Small intestine (tissue), 7 donors: Measurements from ENCODE around the gene MPPED2. TPM values are rescaled to one million over a fixed set of nuclear protein-coding genes. Genes with fewer than 3 reads are reported as not detected.

Experiments
- DNase-seq, 2 donors: peaks; one replicate each; pipeline versions ENCODE4 v3.0.0 to v3.0.0-alpha.2; 2013
- FAIRE-seq: peaks from 2 replicates; lab custom pipeline; 2012; peaks lifted over from hg19 to GRCh38; lab: Jason Lieb, UNC
- H3K27ac ChIP-seq, 3 donors: one replicate each; pipeline ENCODE4 v1.5.1; 2013; ENCODE audit warnings: low read length in 2 of 3, mild to moderate bottlenecking in 2 of 3, control low read depth in 1 of 3, inconsistent platforms in 1 of 3, low read depth in 1 of 3, moderate library complexity in 1 of 3
- H3K27me3 ChIP-seq, 3 donors: one replicate each; pipeline ENCODE4 v1.6.1; 2013; ENCODE audit warnings: low read length in 3 of 3, inconsistent platforms in 1 of 3; ENCODE audit not compliant: control insufficient read depth in 3 of 3, insufficient read depth in 3 of 3
- H3K36me3 ChIP-seq, 3 donors: one replicate each; pipeline ENCODE4 v1.6.1; 2013; ENCODE audit warnings: low read length in 3 of 3, inconsistent platforms in 1 of 3, low read depth in 1 of 3, mild to moderate bottlenecking in 1 of 3, moderate library complexity in 1 of 3; ENCODE audit not compliant: control insufficient read depth in 3 of 3, insufficient read depth in 2 of 3
- H3K4me1 ChIP-seq, 3 donors: one replicate each; pipeline ENCODE4 v1.6.1; 2013; ENCODE audit warnings: low read length in 2 of 3, inconsistent platforms in 1 of 3, low read depth in 1 of 3, mild to moderate bottlenecking in 1 of 3, moderate library complexity in 1 of 3; ENCODE audit not compliant: control insufficient read depth in 3 of 3, insufficient read depth in 2 of 3
- H3K4me3 ChIP-seq, 3 donors: one replicate each; pipeline ENCODE4 v1.5.1; 2013; ENCODE audit warnings: low read length in 3 of 3, control low read depth in 1 of 3, inconsistent platforms in 1 of 3, low read depth in 1 of 3, mild to moderate bottlenecking in 1 of 3, moderate library complexity in 1 of 3
- H3K9me3 ChIP-seq, 2 donors: one replicate each; pipeline ENCODE4 v1.6.1; 2013; ENCODE audit warnings: low read depth in 1 of 2, low read length in 1 of 2; ENCODE audit not compliant: control insufficient read depth in 2 of 2, insufficient read depth in 1 of 2
- WGBS, 3 donors: extraction: QIAGEN DNeasy Blood & Tissue Kit; methylation state at CpG; one replicate each; pipeline ENCODE4 v1.1.7; 2013; 5-methylcytosine and 5-hydroxymethylcytosine counted together
- polyA plus RNA-seq, 4 donors: library from polyadenylated mRNA; stranded (reverse) in 3 of 4; unstranded in 1 of 4; fragments of 200-250 nt in 3 of 4; fragments of 120-200 nt in 1 of 4; gene quantifications; one replicate each; pipeline versions ENCODE4 v1.2.1 to v1.2.3, GENCODE V29; 2013
- donor health status: healthy with polysubstance abuse.
- donor health status: control.
- donor health status: control.
- donor health status: Bipolar disorder and iron deficiency.
- donor health status: healthy.

Gene MPPED2
- polyA plus RNA-seq, 4 donors = 0.84 to 1.1 TPM; not detected in 2

GRCh38 chr11:30422447-30423278 lies 163.5 kb downstream of the MPPED2 start:
- Histone ChIP-seq H3K4me1 (no peaks in the 10 kb centered on the region), H3K9me3 (no peaks in the 10 kb centered on the region), H3K27me3 (no peaks in the 10 kb centered on the region), H3K4me3 (no peak overlapping the region), H3K36me3 (no peaks in the 10 kb centered on the region), H3K27ac (no peak overlapping the region)
- WGBS, 3 donors = 10 to 35% (median 30%) methylated on average over 5 of the region's 5 CpGs
- no peak for FAIRE-seq
- peak in 1 of 2 donors; percentile 2 for DNase-seq

GRCh38 chr11:30420233-30420787 lies 165.8 kb downstream of the MPPED2 start:
- no peak for FAIRE-seq

GRCh38 chr11:30414806-30415205 lies 171.3 kb downstream of the MPPED2 start:
- DNase-seq (no peak), FAIRE-seq (no peak)
- WGBS, 3 donors = 92 to 94% (median 93%) methylated on average over 6 of the region's 6 CpGs
- no peak overlapping the region for H3K4me3 ChIP-seq
- no peak overlapping the region for H3K27ac ChIP-seq
- H3K36me3 ChIP-seq = no peaks in the 10 kb centered on the region
- H3K9me3 ChIP-seq = no peaks in the 10 kb centered on the region
- no peaks in the 10 kb centered on the region for H3K4me1 ChIP-seq
- no peaks in the 10 kb centered on the region for H3K27me3 ChIP-seq

More at GRCh38 chr11:30420233-30420787, 165.8 kb downstream of the MPPED2 start:
- H3K36me3 ChIP-seq = no peaks in the 10 kb centered on the region
- H3K4me1 ChIP-seq = no peaks in the 10 kb centered on the region
- WGBS, 3 donors = 58 to 72% (median 72%) methylated on average over 5 of the region's 5 CpGs
- no peak overlapping the region for H3K4me3 ChIP-seq
- H3K27ac ChIP-seq = no peak overlapping the region
- no peaks in the 10 kb centered on the region for H3K27me3 ChIP-seq
- DNase-seq = no peak
- no peaks in the 10 kb centered on the region for H3K9me3 ChIP-seq

DNA sequence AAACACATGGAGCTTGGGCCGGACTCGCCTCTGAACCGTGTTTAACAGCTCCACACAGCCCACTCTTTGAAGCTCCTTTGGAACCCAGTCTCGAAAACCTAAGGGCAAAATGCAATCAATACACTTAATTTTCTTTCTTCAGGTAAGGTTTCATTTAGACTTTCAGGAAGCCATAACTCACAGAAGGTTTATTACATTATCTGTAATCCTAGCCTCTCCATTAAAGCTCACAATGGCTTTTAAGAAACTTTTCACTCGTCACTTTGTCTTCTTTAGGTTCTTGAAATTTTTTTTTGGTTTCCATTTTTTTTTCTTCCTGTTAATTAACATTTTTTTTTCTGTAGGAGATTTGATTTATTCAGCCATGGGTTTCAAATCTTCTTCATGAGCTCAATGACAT lies 171.9 kb downstream of the MPPED2 start:
- no peaks in the 10 kb centered on the region for H3K9me3 ChIP-seq
- H3K4me1 ChIP-seq = no peaks in the 10 kb centered on the region
- no peak for FAIRE-seq
- H3K27ac ChIP-seq = no peak overlapping the region
- WGBS, 3 donors = 81 to 89% (median 87%) methylated on average over 5 of the region's 5 CpGs
- H3K36me3 ChIP-seq = no peaks in the 10 kb centered on the region
- DNase-seq = no peak
- H3K27me3 ChIP-seq = no peaks in the 10 kb centered on the region
- no peak overlapping the region for H3K4me3 ChIP-seq

DNA sequence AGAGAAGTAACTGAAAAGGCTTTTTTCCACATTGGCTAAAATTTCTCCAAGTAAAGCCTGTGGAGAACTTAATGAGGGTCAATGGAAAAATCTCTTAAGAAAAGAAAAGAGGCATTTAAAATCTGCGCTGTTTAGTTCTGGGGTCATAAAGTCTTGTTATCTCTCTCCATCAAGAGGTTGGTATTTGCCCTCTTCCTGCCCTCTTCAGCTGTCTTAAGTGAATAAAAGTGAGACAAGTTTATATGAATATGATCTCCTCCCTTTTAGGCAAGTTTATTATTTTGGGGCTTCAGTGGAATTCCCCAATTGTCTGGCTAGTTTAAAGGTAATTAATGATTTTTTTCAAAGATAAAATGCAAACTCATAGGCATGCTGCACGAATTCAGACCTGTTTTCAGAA lies 173.6 kb downstream of the MPPED2 start:
- no peak for DNase-seq
- WGBS, 3 donors = 38 to 46% (median 40%) methylated on average over 2 of the region's 2 CpGs
- no peaks in the 10 kb centered on the region for H3K36me3 ChIP-seq
- H3K4me1 ChIP-seq = no peaks in the 10 kb centered on the region
- no peak overlapping the region for H3K27ac ChIP-seq
- H3K4me3 ChIP-seq = no peak overlapping the region
- FAIRE-seq = no peak
- H3K27me3 ChIP-seq = no peaks in the 10 kb centered on the region
- no peaks in the 10 kb centered on the region for H3K9me3 ChIP-seq

DNA sequence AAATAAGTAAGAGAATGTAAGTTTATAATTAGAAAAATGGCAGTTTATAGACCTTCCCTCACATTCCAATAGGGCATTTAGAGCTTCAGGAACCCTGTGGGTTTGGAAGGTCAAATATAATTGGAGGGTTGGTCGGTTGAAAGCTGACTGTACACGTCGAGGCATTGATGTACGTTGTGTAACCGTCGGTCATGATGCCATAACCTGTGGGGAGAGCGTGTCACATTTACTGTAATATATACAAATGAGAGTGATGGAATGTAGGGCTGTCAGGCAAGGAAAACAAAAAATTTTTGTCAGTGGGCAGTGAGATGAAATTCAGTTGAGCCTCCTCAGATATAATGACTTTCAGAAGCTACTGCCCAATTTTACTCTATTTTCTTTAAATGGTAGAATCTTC lies 174.8 kb downstream of the MPPED2 start:
- Histone ChIP-seq H3K27ac (no peak overlapping the region), H3K36me3 (no peaks in the 10 kb centered on the region), H3K4me1 (no peaks in the 10 kb centered on the region), H3K9me3 (no peaks in the 10 kb centered on the region), H3K27me3 (no peaks in the 10 kb centered on the region), H3K4me3 (no peak overlapping the region)
- WGBS, 3 donors = 67 to 91% (median 79%) methylated on average over 7 of the region's 7 CpGs
- FAIRE-seq (no peak), DNase-seq (no peak)

DNA sequence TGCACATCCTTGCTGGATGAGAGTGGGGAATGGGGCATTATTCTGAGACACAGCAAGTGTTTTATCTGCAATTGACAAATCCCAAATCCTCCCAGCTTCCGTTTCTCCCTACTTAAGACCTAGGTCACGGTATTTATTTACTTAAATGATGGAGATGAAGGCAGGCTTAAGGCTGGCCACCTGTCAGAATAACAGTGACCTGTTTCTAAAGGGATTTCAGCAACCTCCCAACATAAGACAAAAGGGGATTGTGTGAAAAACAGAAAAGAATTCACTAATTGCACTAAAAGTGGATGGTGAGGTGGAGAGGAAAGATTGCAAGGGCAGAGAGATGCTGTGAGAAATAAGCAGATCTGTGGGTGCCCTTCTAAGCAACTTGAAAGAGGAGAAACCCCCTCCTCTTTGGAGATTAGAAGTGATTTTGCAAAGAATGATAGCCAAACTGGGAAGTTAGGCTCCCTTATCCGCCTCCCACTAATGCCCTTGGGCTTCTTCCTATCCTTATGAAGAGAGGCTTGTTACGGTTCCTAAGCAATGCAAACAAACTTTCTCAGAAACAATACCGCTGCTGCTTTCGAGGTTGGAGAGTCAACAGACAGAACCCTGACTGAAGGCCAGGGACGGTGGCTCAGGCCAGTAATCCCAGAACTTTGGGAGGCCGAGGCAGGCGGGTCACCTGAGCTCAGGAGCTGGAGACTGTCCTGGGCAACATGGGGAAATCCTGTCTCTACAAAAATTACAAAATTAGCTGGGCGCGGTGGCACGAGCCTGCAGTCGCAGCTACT lies 179.0 kb downstream of the MPPED2 start:
- Histone ChIP-seq H3K4me1 (no peaks in the 10 kb centered on the region), H3K27me3 (no peaks in the 10 kb centered on the region), H3K36me3 (no peaks in the 10 kb centered on the region), H3K9me3 (no peaks in the 10 kb centered on the region), H3K4me3 (no peak overlapping the region), H3K27ac (no peak overlapping the region)
- FAIRE-seq (no peak), DNase-seq (no peak)
- 62 to 69% (median 65%) methylated on average over 13 of the region's 13 CpGs for WGBS, 3 donors

DNA sequence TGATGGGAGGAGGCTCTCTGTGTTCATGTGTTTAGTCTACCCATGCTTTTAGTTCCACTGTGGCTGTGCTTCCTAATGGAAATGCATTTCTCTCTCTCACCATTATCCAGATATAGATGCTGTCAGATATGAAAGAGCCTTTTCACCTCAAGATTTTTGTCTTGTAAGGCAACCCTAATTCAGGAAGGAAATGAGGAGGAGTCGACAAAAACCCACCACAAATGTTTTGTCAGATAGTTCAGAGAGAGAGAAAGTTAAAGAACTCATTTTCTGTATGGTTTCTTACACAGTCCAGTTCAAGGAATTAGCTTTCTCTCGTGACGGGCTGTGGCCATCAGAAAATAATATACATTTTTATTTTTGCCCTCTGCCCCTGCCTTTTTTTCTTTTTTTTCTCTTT lies 180.8 kb downstream of the MPPED2 start:
- Histone ChIP-seq H3K4me1 (no peaks in the 10 kb centered on the region), H3K4me3 (no peak overlapping the region), H3K9me3 (no peaks in the 10 kb centered on the region), H3K36me3 (no peaks in the 10 kb centered on the region), H3K27me3 (no peaks in the 10 kb centered on the region), H3K27ac (no peak overlapping the region)
- DNase-seq = no peak
- FAIRE-seq = no peak
- WGBS, 3 donors = 48 to 76% (median 49%) methylated on average over 3 of the region's 3 CpGs
